Measurements from ENCODE around the gene SLC16A3. TPM values are rescaled to one million over a fixed set of nuclear protein-coding genes. Genes with fewer than 3 reads are reported as not detected.

The SLC16A3 gene
- total and polyA plus RNA-seq, 2 donors (not counting 3 experiments of a cell fraction or from before 2014, with no cell fraction given), result 95.9 to 171 TPM

GRCh38 chr17:82247182-82247823 is 18.5 kb downstream of the SLC16A3 start:
- H4K20me1 ChIP-seq (replicated peaks; ENCODE audit: control insufficient read depth, extremely low read depth, insufficient read depth, low read length), result peaks cover 2% of the 10 kb centered on the region
- peaks cover 29 to 76% of the 10 kb centered on the region in 2 experiments for H3K36me3 ChIP-seq (ENCODE audit: control insufficient read depth in 2 of 2, extremely low read depth in 1 of 2, insufficient read depth in 2 of 2, low read length in 2 of 2)
- dilution Hi-C loops (cut with MboI; ENCODE audit: extremely low pct_ligation_motif_present, low sequenced_read_pairs) (no loop called here), intact Hi-C loops (cut with micrococcal nuclease) (loop anchor here (10.0 kb wide), 1 partner anchor 167 kb away; the partner anchor contains the start of genes HEXD and OGFOD3)
- H3K9me1 ChIP-seq (replicated peaks; ENCODE audit: control insufficient read depth, extremely low read depth, insufficient read depth, low read length), result no peaks in the 10 kb centered on the region
- FAIRE-seq (peak; percentile 67), DNase-seq (ENCODE audit: low read depth, low spot score) (peak; percentile 24)
- H3K9me3 ChIP-seq (replicated peaks; ENCODE audit: control insufficient read depth, insufficient read depth, low read length), result no peaks in the 10 kb centered on the region
- ChIA-PET POLR2A (no interaction called here), CTCF (interaction anchor here (0.6 to 1.5 kb wide), 7 partner anchors 11 to 217 kb away, joined by 3 to 6 read pairs (median 4); partner anchors contain the start of gene SLC16A3)
- H3K27ac ChIP-seq (ENCODE audit: insufficient read depth, low read depth, low read length), result peak overlapping the region; percentile 67
- no peak overlapping the region for H3K4me2 ChIP-seq (ENCODE audit: insufficient read depth, low read length)
- no TSS peak for BruUV-seq (replicated peaks)
- no peak overlapping the region for H3K4me3 ChIP-seq (replicated peaks in 1 of 3; ENCODE audit: insufficient read depth in 1 of 3, low read depth in 1 of 3, low read length in 3 of 3)
- no peak overlapping the region for H2AFZ ChIP-seq (ENCODE audit: low read depth, low read length)
- peaks cover 17% of the 10 kb centered on the region for H3K4me1 ChIP-seq (ENCODE audit: control insufficient read depth, extremely low read depth, insufficient read depth, low read length)
- no peaks in the 10 kb centered on the region for H3K27me3 ChIP-seq (ENCODE audit: control insufficient read depth in 2 of 2, insufficient read depth in 2 of 2, low read length in 2 of 2)
- peaks cover 48% of the 10 kb centered on the region for H3K79me2 ChIP-seq (ENCODE audit: control insufficient read depth, insufficient read depth, low read length)
- no peak for TF ChIP-seq JUN (IDR thresholded peaks at IDR 0.05; ENCODE audit: borderline replicate concordance, insufficient read depth, insufficient read length, low read depth)
- no peak for TF ChIP-seq CTCF (IDR thresholded peaks at IDR 0.05; ENCODE audit: extremely low read depth in 1 of 2, insufficient read depth in 1 of 2, low read depth in 1 of 2, low read length in 2 of 2)
- no peak for TF ChIP-seq EZH2 (IDR thresholded peaks at IDR 0.05; ENCODE audit: borderline replicate concordance, low read depth, low read length, severe bottlenecking)
- no peak for TF ChIP-seq FOS (IDR thresholded peaks at IDR 0.05; ENCODE audit: borderline replicate concordance, insufficient read depth, low read length)
- no peak for TF ChIP-seq MYC (IDR thresholded peaks at IDR 0.05; ENCODE audit: low read depth, low read length)
- no peak for TF ChIP-seq POLR2AphosphoS5 (IDR thresholded peaks at IDR 0.05; ENCODE audit: insufficient read depth, low read depth, low read length)
- TF ChIP-seq GATA2 (IDR thresholded peaks at IDR 0.05; ENCODE audit: insufficient read depth, insufficient read length, low read depth, low read length), result no peak
- no peak for TF ChIP-seq MAX (IDR thresholded peaks at IDR 0.05; ENCODE audit: insufficient read depth, insufficient read length)
- TF ChIP-seq POLR2A (IDR thresholded peaks at IDR 0.05; ENCODE audit: low read depth, low read length), result no peak
- H3K9ac ChIP-seq (replicated peaks; ENCODE audit: extremely low read depth, insufficient read depth, low read length), result no peak overlapping the region
